Caco-2 (cell line): ENCODE data around the gene GNA14. TPM values are rescaled to one million over a fixed set of nuclear protein-coding genes. Genes with fewer than 3 reads are reported as not detected.

ENCODE experiments used
- BruUV-seq: library from RNA; stranded (reverse); fragments of 400-500 nt; replicated peaks from 2 replicates; lab custom pipeline; 2021; lab: Mats Ljungman, UMichigan
- CTCF ChIA-PET: fragments of 300-600 bp; sonication (Branson Sonifier 250); formaldehyde crosslinking; loops from one replicate; lab custom pipeline; 2022; ENCODE audit warnings: antibody characterized with exemption; lab: Charles Lee
- POLR2A ChIA-PET: fragments of 300-600 bp; sonication (Branson Sonifier 250); formaldehyde crosslinking; loops from one replicate; lab custom pipeline; 2022; ENCODE audit warnings: antibody characterized with exemption; lab: Charles Lee
- DNase-seq, 2 experiments: peaks; one replicate each; pipeline versions ENCODE4 v3.0.0 to v3.0.0-alpha.2; 2020 to 2022
- H3K27me3 ChIP-seq: replicated peaks from 2 replicates; pipeline ENCODE4 v1.6.0; 2011; ENCODE audit warnings: low read length; ENCODE audit not compliant: control insufficient read depth, insufficient read depth
- H3K36me3 ChIP-seq: 2 replicates; pipeline ENCODE4 v1.5.1; 2011; ENCODE audit warnings: low read length; ENCODE audit not compliant: control insufficient read depth, insufficient read depth
- H3K4me1 ChIP-seq: fragments of 250-450 bp; sonication (Bioruptor Pico); 2 replicates; pipeline ENCODE4 v1.5.1; 2020; ENCODE audit warnings: mild to moderate bottlenecking
- H3K4me3 ChIP-seq: 2 replicates; pipeline ENCODE4 v1.5.1; 2011; ENCODE audit warnings: low read depth, mild to moderate bottlenecking, control low read depth, low read length
- H3K9me3 ChIP-seq: fragments of 250-450 bp; sonication (Bioruptor Pico); 2 replicates; pipeline ENCODE4 v1.5.1; 2020; ENCODE audit warnings: mild to moderate bottlenecking, moderate library complexity
- H3K27ac Mint-ChIP-seq: one replicate; pipeline ENCODE4 v1.8.0; 2022; ENCODE audit warnings: mixed read lengths; ENCODE audit not compliant: unreplicated experiment
- H3K27me3 Mint-ChIP-seq: one replicate; pipeline ENCODE4 v1.8.0; 2022; ENCODE audit warnings: mixed read lengths; ENCODE audit not compliant: insufficient read depth, unreplicated experiment
- H3K36me3 Mint-ChIP-seq: one replicate; pipeline ENCODE4 v1.8.0; 2022; ENCODE audit warnings: mild to moderate bottlenecking, mixed read lengths; ENCODE audit not compliant: insufficient read depth, unreplicated experiment
- H3K4me1 Mint-ChIP-seq: one replicate; pipeline ENCODE4 v1.8.0; 2022; ENCODE audit warnings: low read depth, mixed read lengths; ENCODE audit not compliant: unreplicated experiment
- H3K4me3 Mint-ChIP-seq: one replicate; pipeline ENCODE4 v1.8.0; 2022; ENCODE audit warnings: mild to moderate bottlenecking, moderate library complexity, mixed read lengths; ENCODE audit not compliant: unreplicated experiment
- H3K9me3 Mint-ChIP-seq: one replicate; pipeline ENCODE4 v1.8.0; 2022; ENCODE audit warnings: mixed read lengths; ENCODE audit not compliant: unreplicated experiment
- intact Hi-C: fragments of 100-400 bp; cut with micrococcal nuclease; formaldehyde crosslinking; loops from one replicate; pipeline ENCODE4 v1.10.0; 2022; ENCODE audit not compliant: unreplicated experiment
- total RNA-seq: library from RNA; stranded (reverse); gene quantifications from 2 replicates; pipeline ENCODE4 v1.2.3, GENCODE V29; 2022
- TF ChIP-seq, protein P1 (sequence below), 2 experiments: fragments of 200-600 bp in 1 of 2; IDR thresholded peaks; 1 replicate in 1 of 2; 2 replicates in 1 of 2; pipeline versions ENCODE4 v1.5.1 to v1.8.0; 2011 to 2022; ENCODE audit warnings: antibody characterized with exemption in 1 of 2, control low read depth in 1 of 2, inconsistent platforms in 1 of 2, low read depth in 1 of 2, low read length in 1 of 2, mild to moderate bottlenecking in 1 of 2, moderate library complexity in 1 of 2; ENCODE audit not compliant: insufficient read depth in 1 of 2, severe bottlenecking in 1 of 2, unreplicated experiment in 1 of 2

Gene GNA14
- total RNA-seq, 1 experiment from 2014 or later, result not detected

DNA sequence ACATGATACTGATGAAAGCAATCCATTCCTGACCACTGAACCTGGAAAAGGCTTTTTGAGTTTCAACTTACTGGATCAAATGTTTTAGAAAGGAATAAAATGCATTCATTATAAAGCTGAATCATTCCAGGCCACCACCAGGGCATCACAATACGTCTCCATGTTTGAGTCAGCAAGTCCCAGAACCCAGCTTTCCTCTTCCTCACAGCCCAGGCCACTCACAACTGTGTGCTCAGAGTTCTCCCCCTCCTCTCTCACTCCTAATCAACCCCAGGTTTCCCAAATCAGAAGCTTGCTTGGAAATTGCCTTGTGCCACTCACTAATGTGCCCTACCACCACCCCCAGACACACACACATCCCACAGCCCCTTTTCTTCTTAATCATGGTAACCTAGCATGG lies 91.7 kb downstream of the GNA14 start:
- no TSS peak for BruUV-seq
- Mint-ChIP-seq H3K36me3 (no peaks in the 10 kb centered on the region), H3K27ac (no peak overlapping the region), H3K4me3 (no peak overlapping the region), H3K27me3 (no peaks in the 10 kb centered on the region), H3K4me1 (no peaks in the 10 kb centered on the region), H3K9me3 (no peaks in the 10 kb centered on the region)
- Histone ChIP-seq H3K27me3 (no peaks in the 10 kb centered on the region), H3K36me3 (no peaks in the 10 kb centered on the region), H3K4me1 (no peaks in the 10 kb centered on the region), H3K9me3 (no peaks in the 10 kb centered on the region), H3K4me3 (no peak overlapping the region)
- no peak for DNase-seq
- intact Hi-C loops, result no loop called here
- ChIA-PET CTCF (no interaction called here), POLR2A (no interaction called here)
- TF ChIP-seq, protein P1, sequence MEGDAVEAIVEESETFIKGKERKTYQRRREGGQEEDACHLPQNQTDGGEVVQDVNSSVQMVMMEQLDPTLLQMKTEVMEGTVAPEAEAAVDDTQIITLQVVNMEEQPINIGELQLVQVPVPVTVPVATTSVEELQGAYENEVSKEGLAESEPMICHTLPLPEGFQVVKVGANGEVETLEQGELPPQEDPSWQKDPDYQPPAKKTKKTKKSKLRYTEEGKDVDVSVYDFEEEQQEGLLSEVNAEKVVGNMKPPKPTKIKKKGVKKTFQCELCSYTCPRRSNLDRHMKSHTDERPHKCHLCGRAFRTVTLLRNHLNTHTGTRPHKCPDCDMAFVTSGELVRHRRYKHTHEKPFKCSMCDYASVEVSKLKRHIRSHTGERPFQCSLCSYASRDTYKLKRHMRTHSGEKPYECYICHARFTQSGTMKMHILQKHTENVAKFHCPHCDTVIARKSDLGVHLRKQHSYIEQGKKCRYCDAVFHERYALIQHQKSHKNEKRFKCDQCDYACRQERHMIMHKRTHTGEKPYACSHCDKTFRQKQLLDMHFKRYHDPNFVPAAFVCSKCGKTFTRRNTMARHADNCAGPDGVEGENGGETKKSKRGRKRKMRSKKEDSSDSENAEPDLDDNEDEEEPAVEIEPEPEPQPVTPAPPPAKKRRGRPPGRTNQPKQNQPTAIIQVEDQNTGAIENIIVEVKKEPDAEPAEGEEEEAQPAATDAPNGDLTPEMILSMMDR (IDR thresholded peaks at IDR 0.05; ENCODE audit: insufficient read depth in 1 of 2, low read depth in 1 of 2, low read length in 1 of 2, severe bottlenecking in 1 of 2, unreplicated experiment in 1 of 2), result no peak

DNA sequence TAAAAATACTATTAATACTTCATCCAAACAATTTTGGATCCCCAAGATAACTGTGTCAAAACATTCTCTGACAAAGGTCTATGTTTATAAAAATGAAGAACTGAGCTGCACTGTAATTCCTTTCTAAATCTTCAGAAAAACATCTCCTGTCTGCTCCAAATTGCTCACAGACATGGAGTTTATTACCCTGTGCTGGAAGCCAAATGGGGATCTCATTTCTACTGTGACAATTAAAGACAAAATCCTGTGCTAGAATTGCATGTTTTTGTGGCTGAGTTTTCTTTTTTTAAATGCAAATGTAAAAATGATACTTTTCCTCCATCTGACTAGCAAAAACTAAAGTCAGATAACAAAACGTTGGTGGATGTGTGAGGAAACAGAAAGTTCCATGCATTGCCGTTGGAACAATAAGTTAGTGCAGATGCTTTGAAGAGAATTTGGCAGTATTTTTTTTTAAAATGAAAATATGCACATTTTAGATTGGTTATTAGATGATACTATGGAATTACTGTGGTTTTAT lies 93.5 kb downstream of the GNA14 start:
- Mint-ChIP-seq H3K4me3 (no peak overlapping the region), H3K27ac (no peak overlapping the region), H3K27me3 (no peaks in the 10 kb centered on the region), H3K9me3 (no peaks in the 10 kb centered on the region), H3K36me3 (no peaks in the 10 kb centered on the region), H3K4me1 (no peaks in the 10 kb centered on the region)
- Histone ChIP-seq H3K4me1 (no peaks in the 10 kb centered on the region), H3K9me3 (no peaks in the 10 kb centered on the region), H3K27me3 (no peaks in the 10 kb centered on the region), H3K4me3 (no peak overlapping the region), H3K36me3 (no peaks in the 10 kb centered on the region)
- intact Hi-C loops, result no loop called here
- TF ChIP-seq, protein P1 (IDR thresholded peaks at IDR 0.05; ENCODE audit: insufficient read depth in 1 of 2, low read depth in 1 of 2, low read length in 1 of 2, severe bottlenecking in 1 of 2, unreplicated experiment in 1 of 2), result no peak
- DNase-seq, result no peak
- ChIA-PET POLR2A (no interaction called here), CTCF (no interaction called here)
- BruUV-seq, result no TSS peak

DNA sequence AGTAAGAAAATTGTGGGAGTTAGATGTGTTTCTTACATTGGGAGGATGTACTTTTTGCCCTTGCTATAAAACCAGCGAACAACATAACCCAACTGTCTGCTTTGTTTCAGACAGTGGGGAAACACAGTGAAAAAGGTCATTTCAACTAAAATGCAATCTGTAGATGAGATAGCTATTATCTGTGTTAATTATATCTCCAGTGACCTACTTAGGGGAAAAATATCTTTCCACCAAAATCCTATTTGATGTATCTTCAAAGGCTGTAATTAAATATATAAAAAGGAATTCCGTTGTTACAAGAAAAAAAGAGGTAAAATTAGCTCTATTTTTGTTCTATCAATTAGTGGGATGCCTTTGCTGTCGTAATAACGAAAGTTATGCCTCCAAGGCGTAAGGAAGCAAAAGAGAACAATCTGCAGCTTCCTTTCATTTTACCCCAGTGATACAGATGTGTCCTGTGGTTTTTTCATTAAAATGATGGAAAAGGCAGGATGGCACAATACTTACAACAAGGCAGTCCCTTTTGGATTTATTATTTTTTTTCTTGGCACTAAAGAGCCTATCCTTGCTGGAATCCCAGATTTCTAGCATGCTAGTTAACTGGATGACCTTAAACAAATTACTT lies 100.9 kb downstream of the GNA14 start:
- Histone ChIP-seq H3K9me3 (no peaks in the 10 kb centered on the region), H3K4me3 (no peak overlapping the region), H3K27me3 (no peaks in the 10 kb centered on the region), H3K36me3 (no peaks in the 10 kb centered on the region), H3K4me1 (no peaks in the 10 kb centered on the region)
- ChIA-PET CTCF (no interaction called here), POLR2A (no interaction called here)
- no TSS peak for BruUV-seq
- intact Hi-C loops, result no loop called here
- H3K27ac Mint-ChIP-seq, result no peak overlapping the region
- no peaks in the 10 kb centered on the region for H3K27me3 Mint-ChIP-seq
- TF ChIP-seq, protein P1 (IDR thresholded peaks at IDR 0.05; ENCODE audit: insufficient read depth in 1 of 2, low read depth in 1 of 2, low read length in 1 of 2, severe bottlenecking in 1 of 2, unreplicated experiment in 1 of 2), result no peak
- no peaks in the 10 kb centered on the region for H3K36me3 Mint-ChIP-seq
- no peak for DNase-seq
- H3K4me3 Mint-ChIP-seq, result no peak overlapping the region
- H3K4me1 Mint-ChIP-seq, result no peaks in the 10 kb centered on the region
- H3K9me3 Mint-ChIP-seq, result no peaks in the 10 kb centered on the region
